ENCODE data around the gene TRAF6.

DNA sequence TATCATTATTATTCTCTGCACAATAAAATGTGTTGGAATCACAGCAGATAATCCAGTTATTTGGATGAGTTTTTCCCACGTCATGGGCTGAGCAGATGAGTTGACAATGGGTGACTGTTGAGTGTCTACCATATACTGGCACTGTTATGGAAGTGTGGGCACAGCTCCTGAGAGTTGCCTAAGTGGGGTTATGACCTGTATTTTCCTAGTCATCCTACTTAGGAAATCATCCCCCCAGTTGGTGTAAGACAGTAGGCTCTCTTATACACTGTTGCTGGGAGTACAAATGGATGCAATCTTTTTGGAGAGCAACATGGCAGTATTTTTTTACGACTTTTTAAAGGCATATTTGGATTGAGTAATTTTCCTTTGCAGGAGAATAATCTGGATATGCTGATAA, 66.4 kb downstream of the TRAF6 start:
- TF ChIP-seq RXRA (IDR thresholded peaks at IDR 0.05) (no peak), NR2F2 (IDR thresholded peaks at IDR 0.05) (no peak), TAF1 (conservative IDR thresholded peaks at IDR 0.05) (no peak)
- TF ChIP-seq, protein P1, sequence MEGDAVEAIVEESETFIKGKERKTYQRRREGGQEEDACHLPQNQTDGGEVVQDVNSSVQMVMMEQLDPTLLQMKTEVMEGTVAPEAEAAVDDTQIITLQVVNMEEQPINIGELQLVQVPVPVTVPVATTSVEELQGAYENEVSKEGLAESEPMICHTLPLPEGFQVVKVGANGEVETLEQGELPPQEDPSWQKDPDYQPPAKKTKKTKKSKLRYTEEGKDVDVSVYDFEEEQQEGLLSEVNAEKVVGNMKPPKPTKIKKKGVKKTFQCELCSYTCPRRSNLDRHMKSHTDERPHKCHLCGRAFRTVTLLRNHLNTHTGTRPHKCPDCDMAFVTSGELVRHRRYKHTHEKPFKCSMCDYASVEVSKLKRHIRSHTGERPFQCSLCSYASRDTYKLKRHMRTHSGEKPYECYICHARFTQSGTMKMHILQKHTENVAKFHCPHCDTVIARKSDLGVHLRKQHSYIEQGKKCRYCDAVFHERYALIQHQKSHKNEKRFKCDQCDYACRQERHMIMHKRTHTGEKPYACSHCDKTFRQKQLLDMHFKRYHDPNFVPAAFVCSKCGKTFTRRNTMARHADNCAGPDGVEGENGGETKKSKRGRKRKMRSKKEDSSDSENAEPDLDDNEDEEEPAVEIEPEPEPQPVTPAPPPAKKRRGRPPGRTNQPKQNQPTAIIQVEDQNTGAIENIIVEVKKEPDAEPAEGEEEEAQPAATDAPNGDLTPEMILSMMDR (IDR thresholded peaks at IDR 0.05; ENCODE audit: low read depth, low read length, missing input control) = no peak
- TF ChIP-seq, protein P2, sequence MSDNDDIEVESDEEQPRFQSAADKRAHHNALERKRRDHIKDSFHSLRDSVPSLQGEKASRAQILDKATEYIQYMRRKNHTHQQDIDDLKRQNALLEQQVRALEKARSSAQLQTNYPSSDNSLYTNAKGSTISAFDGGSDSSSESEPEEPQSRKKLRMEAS (IDR thresholded peaks at IDR 0.05) = no peak
- TF ChIP-seq, protein P3, sequence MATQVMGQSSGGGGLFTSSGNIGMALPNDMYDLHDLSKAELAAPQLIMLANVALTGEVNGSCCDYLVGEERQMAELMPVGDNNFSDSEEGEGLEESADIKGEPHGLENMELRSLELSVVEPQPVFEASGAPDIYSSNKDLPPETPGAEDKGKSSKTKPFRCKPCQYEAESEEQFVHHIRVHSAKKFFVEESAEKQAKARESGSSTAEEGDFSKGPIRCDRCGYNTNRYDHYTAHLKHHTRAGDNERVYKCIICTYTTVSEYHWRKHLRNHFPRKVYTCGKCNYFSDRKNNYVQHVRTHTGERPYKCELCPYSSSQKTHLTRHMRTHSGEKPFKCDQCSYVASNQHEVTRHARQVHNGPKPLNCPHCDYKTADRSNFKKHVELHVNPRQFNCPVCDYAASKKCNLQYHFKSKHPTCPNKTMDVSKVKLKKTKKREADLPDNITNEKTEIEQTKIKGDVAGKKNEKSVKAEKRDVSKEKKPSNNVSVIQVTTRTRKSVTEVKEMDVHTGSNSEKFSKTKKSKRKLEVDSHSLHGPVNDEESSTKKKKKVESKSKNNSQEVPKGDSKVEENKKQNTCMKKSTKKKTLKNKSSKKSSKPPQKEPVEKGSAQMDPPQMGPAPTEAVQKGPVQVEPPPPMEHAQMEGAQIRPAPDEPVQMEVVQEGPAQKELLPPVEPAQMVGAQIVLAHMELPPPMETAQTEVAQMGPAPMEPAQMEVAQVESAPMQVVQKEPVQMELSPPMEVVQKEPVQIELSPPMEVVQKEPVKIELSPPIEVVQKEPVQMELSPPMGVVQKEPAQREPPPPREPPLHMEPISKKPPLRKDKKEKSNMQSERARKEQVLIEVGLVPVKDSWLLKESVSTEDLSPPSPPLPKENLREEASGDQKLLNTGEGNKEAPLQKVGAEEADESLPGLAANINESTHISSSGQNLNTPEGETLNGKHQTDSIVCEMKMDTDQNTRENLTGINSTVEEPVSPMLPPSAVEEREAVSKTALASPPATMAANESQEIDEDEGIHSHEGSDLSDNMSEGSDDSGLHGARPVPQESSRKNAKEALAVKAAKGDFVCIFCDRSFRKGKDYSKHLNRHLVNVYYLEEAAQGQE (IDR thresholded peaks at IDR 0.05) = no peak
